T1000 (cell line): ENCODE measurements around the gene GPALPP1.
"Not testable (repeated sequence)": the region's sequence is repeated elsewhere in the genome, so short reads cannot be mapped to it uniquely, and the experiment has no call there.

Experiments used
- DNase-seq: peaks from one replicate; lab custom pipeline; 2025; ENCODE audit warnings: mixed read lengths; lab: John Stamatoyannopoulos, UW

GPALPP1 gene

GRCh38 chr13:45063889-45064288, 74.6 kb downstream of the GPALPP1 start:
- DNase-seq = not testable (repeated sequence)

GRCh38 chr13:45064889-45065288, 75.6 kb downstream of the GPALPP1 start:
- no peak for DNase-seq

GRCh38 chr13:45068036-45069001, 79.0 kb downstream of the GPALPP1 start:
- no peak for DNase-seq

GRCh38 chr13:45073809-45074208, 84.5 kb downstream of the GPALPP1 start:
- no peak for DNase-seq

- DNase-seq = no peak
Observed at GRCh38 chr13:45074721-45075120, 85.4 kb downstream of the GPALPP1 start.

- DNase-seq = no peak
Observed at GRCh38 chr13:45078003-45078402, 88.7 kb downstream of the GPALPP1 start.
